ENCODE results near the gene RASGRF1.

- no peak for TF ChIP-seq RARB (CRISPR knock-in tag; IDR thresholded peaks at IDR 0.05)
- TF ChIP-seq PATZ1 (CRISPR knock-in tag; IDR thresholded peaks at IDR 0.05; ENCODE audit: borderline replicate concordance): no peak
- TF ChIP-seq ARNTL (CRISPR knock-in tag; IDR thresholded peaks at IDR 0.05; ENCODE audit: borderline replicate concordance, low read depth): no peak
- TF ChIP-seq ZC3H10 (CRISPR knock-in tag; IDR thresholded peaks at IDR 0.05): no peak
- no peak for TF ChIP-seq BACH2 (CRISPR knock-in tag; IDR thresholded peaks at IDR 0.05; ENCODE audit: borderline replicate concordance)
- TF ChIP-seq TSHZ2 (CRISPR knock-in tag; IDR thresholded peaks at IDR 0.05): no peak
- TF ChIP-seq TOX (CRISPR knock-in tag; IDR thresholded peaks at IDR 0.05; ENCODE audit: borderline replicate concordance): no peak
- no peak for TF ChIP-seq CSDC2 (CRISPR knock-in tag; IDR thresholded peaks at IDR 0.05)
- no peak for TF ChIP-seq GLIS3 (CRISPR knock-in tag; IDR thresholded peaks at IDR 0.05)
- no peak for TF ChIP-seq CREB5 (CRISPR knock-in tag; IDR thresholded peaks at IDR 0.05; ENCODE audit: low read depth)
- TF ChIP-seq ZFP3 (CRISPR knock-in tag; IDR thresholded peaks at IDR 0.05): no peak
- TF ChIP-seq SNAI2 (CRISPR knock-in tag; IDR thresholded peaks at IDR 0.05): no peak
These were observed 26.2 kb upstream of the RASGRF1 start for GRCh38 chr15:79116771-79117170.

Measured in SK-N-SH treated with all-trans-retinoic acid at 6 μM for 48 hours (cell line).